ENCODE measurements around the gene GART.
"Not testable (repeated sequence)": the region's sequence is repeated elsewhere in the genome, so short reads cannot be mapped to it uniquely, and the experiment has no call there.

Gene GART

GRCh38 chr21:33511639-33512038 lies 30.3 kb downstream of the GART start:
- no peak overlapping the region for H3K9ac ChIP-seq (ENCODE audit: low read depth, low read length, poor library complexity, severe bottlenecking)
- no peaks in the 10 kb centered on the region for H3F3A ChIP-seq (ENCODE audit: low read depth)
- H4K20me1 ChIP-seq (ENCODE audit: insufficient read depth, low read length, poor library complexity, severe bottlenecking): no peaks in the 10 kb centered on the region
- TF ChIP-seq EZH2phosphoT487 (IDR thresholded peaks at IDR 0.05; ENCODE audit: borderline replicate concordance): no peak
- no peak for TF ChIP-seq CTCF (conservative IDR thresholded peaks at IDR 0.05; ENCODE audit: low read length)
- no peaks in the 10 kb centered on the region for H3K4me1 ChIP-seq (ENCODE audit: insufficient read depth, low read length, poor library complexity, severe bottlenecking)
- no peaks in the 10 kb centered on the region for H3K27me3 ChIP-seq (ENCODE audit: insufficient read depth, low read length, poor library complexity, severe bottlenecking)
- H3K9me3 ChIP-seq (ENCODE audit: insufficient read depth, low read depth, low read length): no peaks in the 10 kb centered on the region
- H3K79me2 ChIP-seq (ENCODE audit: insufficient read depth, low read length): no peaks in the 10 kb centered on the region
- no peaks in the 10 kb centered on the region for H3K9me2 ChIP-seq (replicated peaks; ENCODE audit: low read depth, low read length)
- H3K4me3 ChIP-seq (ENCODE audit: low read length, poor library complexity, severe bottlenecking): no peak overlapping the region
- no peak overlapping the region for H3K4me2 ChIP-seq (ENCODE audit: low read depth, low read length, poor library complexity, severe bottlenecking)
- peaks cover 24% of the 10 kb centered on the region; the same call in 1 of the 2 replicates for H3K36me3 ChIP-seq (ENCODE audit: insufficient read depth, low read length)
- H2AFZ ChIP-seq (ENCODE audit: low read length): no peak overlapping the region

GRCh38 chr21:33510826-33511225 lies 31.1 kb downstream of the GART start:
- Histone ChIP-seq H3K9me2 (replicated peaks; ENCODE audit: low read depth, low read length) (no peaks in the 10 kb centered on the region), H3K4me3 (ENCODE audit: low read length, poor library complexity, severe bottlenecking) (no peak overlapping the region), H3K4me1 (ENCODE audit: insufficient read depth, low read length, poor library complexity, severe bottlenecking) (no peaks in the 10 kb centered on the region), H3K79me2 (ENCODE audit: insufficient read depth, low read length) (no peaks in the 10 kb centered on the region), H4K20me1 (ENCODE audit: insufficient read depth, low read length, poor library complexity, severe bottlenecking) (no peaks in the 10 kb centered on the region), H3K9ac (ENCODE audit: low read depth, low read length, poor library complexity, severe bottlenecking) (no peak overlapping the region), H3F3A (ENCODE audit: low read depth) (no peaks in the 10 kb centered on the region), H3K27me3 (ENCODE audit: insufficient read depth, low read length, poor library complexity, severe bottlenecking) (no peaks in the 10 kb centered on the region), H2AFZ (ENCODE audit: low read length) (no peak overlapping the region), H3K9me3 (ENCODE audit: insufficient read depth, low read depth, low read length) (no peaks in the 10 kb centered on the region), H3K4me2 (ENCODE audit: low read depth, low read length, poor library complexity, severe bottlenecking) (no peak overlapping the region), H3K36me3 (ENCODE audit: insufficient read depth, low read length) (peaks cover 19% of the 10 kb centered on the region; the same call in 1 of the 2 replicates)
- TF ChIP-seq EZH2phosphoT487 (IDR thresholded peaks at IDR 0.05; ENCODE audit: borderline replicate concordance) (no peak), CTCF (conservative IDR thresholded peaks at IDR 0.05; ENCODE audit: low read length) (no peak)

- H3K27me3 ChIP-seq (ENCODE audit: insufficient read depth, low read length, poor library complexity, severe bottlenecking); H3K9me2 ChIP-seq (replicated peaks; ENCODE audit: low read depth, low read length); H3F3A ChIP-seq (ENCODE audit: low read depth); H3K9me3 ChIP-seq (ENCODE audit: insufficient read depth, low read depth, low read length); H3K79me2 ChIP-seq (ENCODE audit: insufficient read depth, low read length); H3K9ac ChIP-seq (ENCODE audit: low read depth, low read length, poor library complexity, severe bottlenecking); H3K4me1 ChIP-seq (ENCODE audit: insufficient read depth, low read length, poor library complexity, severe bottlenecking); H2AFZ ChIP-seq (ENCODE audit: low read length); H4K20me1 ChIP-seq (ENCODE audit: insufficient read depth, low read length, poor library complexity, severe bottlenecking); H3K4me2 ChIP-seq (ENCODE audit: low read depth, low read length, poor library complexity, severe bottlenecking); H3K4me3 ChIP-seq (ENCODE audit: low read length, poor library complexity, severe bottlenecking): not testable (repeated sequence)
- peaks cover 19% of the 10 kb centered on the region; the same call in 1 of the 2 replicates for H3K36me3 ChIP-seq (ENCODE audit: insufficient read depth, low read length)
Measured at GRCh38 chr21:33507003-33507402, 34.9 kb downstream of the GART start.

- TF ChIP-seq CTCF (conservative IDR thresholded peaks at IDR 0.05; ENCODE audit: low read length): no peak
- Histone ChIP-seq H3K36me3 (ENCODE audit: insufficient read depth, low read length) (peaks cover 10% of the 10 kb centered on the region; the same call in 1 of the 2 replicates), H3K9ac (ENCODE audit: low read depth, low read length, poor library complexity, severe bottlenecking) (no peak overlapping the region), H3F3A (ENCODE audit: low read depth) (no peaks in the 10 kb centered on the region), H3K4me2 (ENCODE audit: low read depth, low read length, poor library complexity, severe bottlenecking) (no peak overlapping the region), H3K9me2 (replicated peaks; ENCODE audit: low read depth, low read length) (no peaks in the 10 kb centered on the region), H2AFZ (ENCODE audit: low read length) (no peak overlapping the region), H3K27me3 (ENCODE audit: insufficient read depth, low read length, poor library complexity, severe bottlenecking) (no peaks in the 10 kb centered on the region), H3K9me3 (ENCODE audit: insufficient read depth, low read depth, low read length) (no peaks in the 10 kb centered on the region), H3K4me3 (ENCODE audit: low read length, poor library complexity, severe bottlenecking) (no peak overlapping the region), H4K20me1 (ENCODE audit: insufficient read depth, low read length, poor library complexity, severe bottlenecking) (no peaks in the 10 kb centered on the region), H3K4me1 (ENCODE audit: insufficient read depth, low read length, poor library complexity, severe bottlenecking) (no peaks in the 10 kb centered on the region), H3K79me2 (ENCODE audit: insufficient read depth, low read length) (no peaks in the 10 kb centered on the region)
Measured at GRCh38 chr21:33505833-33506232, 36.1 kb downstream of the GART start.

Data from Loucy (cell line).